Progenitor cell of endocrine pancreas (in vitro differentiated cells): ENCODE measurements around the gene KDM1B. TPM values are rescaled to one million over a fixed set of nuclear protein-coding genes. Genes with fewer than 3 reads are reported as not detected.

Source experiments
- DNase-seq: peaks from one replicate; pipeline ENCODE4 v3.0.0; 2021; ENCODE audit warnings: low spot score; ENCODE audit not compliant: unreplicated experiment
- H3K27ac Mint-ChIP-seq: 2 replicates; pipeline ENCODE4 v1.8.0; 2021; ENCODE audit warnings: mild to moderate bottlenecking, moderate library complexity, mixed read lengths
- H3K27me3 Mint-ChIP-seq: 2 replicates; pipeline ENCODE4 v1.8.0; 2021; ENCODE audit warnings: mixed read lengths
- H3K36me3 Mint-ChIP-seq: 2 replicates; pipeline ENCODE4 v1.8.0; 2022; ENCODE audit warnings: mixed read lengths; ENCODE audit not compliant: insufficient read depth
- H3K4me1 Mint-ChIP-seq: 2 replicates; pipeline ENCODE4 v1.8.0; 2021; ENCODE audit warnings: low read depth, mixed read lengths
- H3K4me3 Mint-ChIP-seq: 2 replicates; pipeline ENCODE4 v1.8.0; 2021; ENCODE audit warnings: low read depth, mild to moderate bottlenecking, moderate library complexity, mixed read lengths
- H3K9me3 Mint-ChIP-seq: 2 replicates; pipeline ENCODE4 v1.8.0; 2021; ENCODE audit warnings: low read depth, mixed read lengths
- CTCF ChIP-seq: fragments of 200-600 bp; sonication (generic); IDR thresholded peaks from one replicate; pipeline ENCODE4 v1.5.0; 2021; ENCODE audit warnings: antibody characterized with exemption, mild to moderate bottlenecking; ENCODE audit not compliant: unreplicated experiment
- long read RNA-seq: library from polyadenylated mRNA; unstranded; transcript quantifications from one replicate; pipeline ENCODE4 v2.0.0, GENCODE V29; 2020
- total RNA-seq: library from RNA; stranded (reverse); gene quantifications from 2 replicates; pipeline ENCODE4 v1.2.1, GENCODE V29; 2021

Gene KDM1B
- total RNA-seq: 19.5 and 21.7 TPM in 2 replicates
- long read RNA-seq, partial matches to known transcripts: 4 of 8 reads
- long read RNA-seq, other reads (novel, unspliced or antisense): 4 of 8 reads

- Mint-ChIP-seq H3K27ac (peak within 1 kb of the TSS; percentile 99), H3K9me3 (no peaks in the 10 kb centered on the region), H3K4me3 (peak within 1 kb of the TSS; percentile 98), H3K27me3 (no peaks in the 10 kb centered on the region), H3K4me1 (peaks cover 23% of the 10 kb centered on the region), H3K36me3 (peaks cover 1% of the 10 kb centered on the region)
- no peak for TF ChIP-seq CTCF
- peak; percentile 97 for DNase-seq
Observed at GRCh38 chr6:18155150-18155863, at the start of gene KDM1B. Gene KDM1B (plus strand): TSS chr6:18155422. CDS start chr6:18159896, 4,474 bp downstream.

- no peak overlapping the region for H3K4me3 Mint-ChIP-seq
- H3K27me3 Mint-ChIP-seq: peaks cover 2% of the 10 kb centered on the region
- no peak for TF ChIP-seq CTCF
- H3K27ac Mint-ChIP-seq: no peak overlapping the region
- peaks cover 5% of the 10 kb centered on the region for H3K9me3 Mint-ChIP-seq
- DNase-seq: no peak
- H3K4me1 Mint-ChIP-seq: peaks cover 2% of the 10 kb centered on the region
- peaks cover 2% of the 10 kb centered on the region for H3K36me3 Mint-ChIP-seq
Observed at GRCh38 chr6:18107061-18107460, 48.2 kb upstream of the KDM1B start.

- Mint-ChIP-seq H3K4me3 (no peak overlapping the region), H3K9me3 (peaks cover 5% of the 10 kb centered on the region), H3K27ac (no peak overlapping the region), H3K27me3 (no peaks in the 10 kb centered on the region), H3K36me3 (peaks cover 2% of the 10 kb centered on the region), H3K4me1 (peaks cover 2% of the 10 kb centered on the region)
- TF ChIP-seq CTCF: no peak
- DNase-seq: no peak
Observed at GRCh38 chr6:18110162-18110561, 45.1 kb upstream of the KDM1B start.

GRCh38 chr6:18115356-18115755 lies 39.9 kb upstream of the KDM1B start:
- Mint-ChIP-seq H3K4me3 (no peak overlapping the region), H3K9me3 (no peaks in the 10 kb centered on the region), H3K4me1 (no peaks in the 10 kb centered on the region), H3K27ac (no peak overlapping the region), H3K27me3 (peaks cover 18% of the 10 kb centered on the region), H3K36me3 (no peaks in the 10 kb centered on the region)
- no peak for TF ChIP-seq CTCF
- no peak for DNase-seq

GRCh38 chr6:18117136-18117535 lies 38.1 kb upstream of the KDM1B start:
- TF ChIP-seq CTCF: no peak
- Mint-ChIP-seq H3K4me1 (no peaks in the 10 kb centered on the region), H3K27ac (no peak overlapping the region), H3K4me3 (no peak overlapping the region), H3K27me3 (peaks cover 33% of the 10 kb centered on the region), H3K9me3 (no peaks in the 10 kb centered on the region), H3K36me3 (no peaks in the 10 kb centered on the region)
- DNase-seq: no peak
